Measurements from ENCODE around the gene NTNG1. TPM values are rescaled to one million over a fixed set of nuclear protein-coding genes. Genes with fewer than 3 reads are reported as not detected.

Gene NTNG1
- total RNA-seq, 1 experiment from 2014 or later: 1.5 TPM

DNA sequence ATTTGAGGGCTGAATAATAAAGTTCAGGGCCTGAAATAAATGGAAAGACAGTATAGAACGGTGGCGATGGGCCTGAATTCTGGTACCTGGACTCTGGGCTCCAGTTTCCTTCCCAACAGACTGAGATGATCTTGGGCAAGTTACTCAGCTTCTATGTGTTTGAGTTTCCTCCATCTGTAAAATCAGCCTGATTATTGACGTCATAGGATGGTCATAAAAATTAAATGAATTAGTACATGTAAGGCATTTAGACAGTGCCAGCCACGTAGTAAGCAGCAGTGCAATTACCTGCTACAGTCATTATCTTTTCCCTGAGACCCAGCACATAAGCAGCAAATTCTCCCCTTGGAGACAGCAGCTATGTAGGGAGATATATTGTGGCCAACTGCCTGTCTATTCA, 260.9 kb downstream of the NTNG1 start:
- H3K4me1 Mint-ChIP-seq: peaks cover 4 to 5% of the 10 kb centered on the region in 2 experiments; a peak in 2 of 4 replicates
- Histone ChIP-seq H2BK5ac (ENCODE audit: insufficient read length, low read length) (no peak overlapping the region), H4K91ac (ENCODE audit: insufficient read length, low read depth, low read length) (no peak overlapping the region), H2BK15ac (ENCODE audit: low read depth, low read length) (no peak overlapping the region), H4K20me1 (ENCODE audit: control insufficient read depth, insufficient read depth, insufficient read length) (no peaks in the 10 kb centered on the region), H3K23me2 (ENCODE audit: insufficient read length, low read depth, low read length, poor library complexity, severe bottlenecking) (no peaks in the 10 kb centered on the region), H3K4ac (ENCODE audit: low read depth, low read length) (no peak overlapping the region), H3K27ac (ENCODE audit: insufficient read length, low read depth, low read length) (no peak overlapping the region), H3K27me3 (ENCODE audit: insufficient read depth, low read length) (no peaks in the 10 kb centered on the region), H3K23ac (ENCODE audit: insufficient read length, low read depth, low read length) (no peak overlapping the region), H3K4me1 (ENCODE audit: insufficient read depth, low read length) (no peaks in the 10 kb centered on the region), H3T11ph (ENCODE audit: low read length) (no peak overlapping the region), H3K14ac (ENCODE audit: insufficient read depth, low read length) (no peak overlapping the region), H3K9ac (ENCODE audit: extremely low read depth, insufficient read length, low read length) (no peak overlapping the region), H2AFZ (ENCODE audit: low read length) (no peak overlapping the region), H2BK20ac (ENCODE audit: low read depth, low read length, poor library complexity, severe bottlenecking) (no peak overlapping the region), H3K56ac (ENCODE audit: insufficient read length, low read depth, low read length) (no peak overlapping the region), H3K79me1 (ENCODE audit: insufficient read depth, low read depth, low read length, poor library complexity, severe bottlenecking) (no peaks in the 10 kb centered on the region), H2AK5ac (ENCODE audit: insufficient read length, low read length) (no peak overlapping the region), H3K9me3 (ENCODE audit: control insufficient read depth, low read depth, low read length) (no peaks in the 10 kb centered on the region), H3K4me2 (ENCODE audit: insufficient read depth, insufficient read length, low read length) (no peak overlapping the region), H4K8ac (replicated peaks; ENCODE audit: insufficient read length, low read depth, low read length) (no peak overlapping the region), H2BK120ac (ENCODE audit: low read depth, low read length, poor library complexity, severe bottlenecking) (no peak overlapping the region), H2BK12ac (ENCODE audit: insufficient read length, low read depth, low read length) (no peak overlapping the region), H3K18ac (ENCODE audit: insufficient read length, low read depth, low read length) (no peak overlapping the region), H3K79me2 (ENCODE audit: insufficient read depth, low read length) (no peaks in the 10 kb centered on the region), H4K5ac (ENCODE audit: insufficient read length, low read depth, low read length) (no peak overlapping the region)
- TF ChIP-seq, protein P1, sequence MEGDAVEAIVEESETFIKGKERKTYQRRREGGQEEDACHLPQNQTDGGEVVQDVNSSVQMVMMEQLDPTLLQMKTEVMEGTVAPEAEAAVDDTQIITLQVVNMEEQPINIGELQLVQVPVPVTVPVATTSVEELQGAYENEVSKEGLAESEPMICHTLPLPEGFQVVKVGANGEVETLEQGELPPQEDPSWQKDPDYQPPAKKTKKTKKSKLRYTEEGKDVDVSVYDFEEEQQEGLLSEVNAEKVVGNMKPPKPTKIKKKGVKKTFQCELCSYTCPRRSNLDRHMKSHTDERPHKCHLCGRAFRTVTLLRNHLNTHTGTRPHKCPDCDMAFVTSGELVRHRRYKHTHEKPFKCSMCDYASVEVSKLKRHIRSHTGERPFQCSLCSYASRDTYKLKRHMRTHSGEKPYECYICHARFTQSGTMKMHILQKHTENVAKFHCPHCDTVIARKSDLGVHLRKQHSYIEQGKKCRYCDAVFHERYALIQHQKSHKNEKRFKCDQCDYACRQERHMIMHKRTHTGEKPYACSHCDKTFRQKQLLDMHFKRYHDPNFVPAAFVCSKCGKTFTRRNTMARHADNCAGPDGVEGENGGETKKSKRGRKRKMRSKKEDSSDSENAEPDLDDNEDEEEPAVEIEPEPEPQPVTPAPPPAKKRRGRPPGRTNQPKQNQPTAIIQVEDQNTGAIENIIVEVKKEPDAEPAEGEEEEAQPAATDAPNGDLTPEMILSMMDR (conservative IDR thresholded peaks at IDR 0.05): no peak
- H3K4me3 Mint-ChIP-seq: no peak overlapping the region
- no peak for DNase-seq
- H3K36me3 Mint-ChIP-seq (ENCODE audit: insufficient read depth in 1 of 3, low read depth in 3 of 3): no peaks in the 10 kb centered on the region
- H3K9me3 Mint-ChIP-seq: no peaks in the 10 kb centered on the region
- no CpG with 5 or more reads among the region's 4 CpGs for WGBS (ENCODE audit: extremely low coverage, insufficient read length, low lambda C conversion rate)
- H3K27me3 Mint-ChIP-seq (ENCODE audit: low read depth): no peaks in the 10 kb centered on the region
- H3K27ac Mint-ChIP-seq: no peak overlapping the region
